HepG2 (cell line): ENCODE data around the gene GRAMD4. TPM values are rescaled to one million over a fixed set of nuclear protein-coding genes. Genes with fewer than 3 reads are reported as not detected.

ENCODE experiments used
- BATF2 ChIP-seq: sonication (generic); formaldehyde crosslinking; IDR thresholded peaks from 2 replicates; pipeline ENCODE4 v1.8.0; 2022; ENCODE audit warnings: mild to moderate bottlenecking, missing genetic modification reagents, moderate library complexity
- BCL6 ChIP-seq: IDR thresholded peaks from 2 replicates; pipeline ENCODE4 v1.6.1; 2016; ENCODE audit warnings: missing genetic modification reagents, missing compliant biosample characterization
- CSRNP1 ChIP-seq: sonication (generic); formaldehyde crosslinking; IDR thresholded peaks from 2 replicates; pipeline ENCODE4 v1.8.1; 2023; ENCODE audit warnings: mild to moderate bottlenecking, missing genetic modification reagents
- GTF2F1 ChIP-seq: fragments of 150-350 bp; IDR thresholded peaks from 2 replicates; pipeline ENCODE4 v1.6.1; 2014; ENCODE audit warnings: low read length
- HOXA9 ChIP-seq: sonication (generic); formaldehyde crosslinking; IDR thresholded peaks from 2 replicates; pipeline ENCODE4 v1.8.1; 2022; ENCODE audit warnings: missing genetic modification reagents, mild to moderate bottlenecking, moderate library complexity, borderline replicate concordance
- IRF9 ChIP-seq: sonication (generic); formaldehyde crosslinking; IDR thresholded peaks from 2 replicates; pipeline ENCODE4 v1.8.0; 2022; ENCODE audit warnings: missing genetic modification reagents, mild to moderate bottlenecking, borderline replicate concordance
- JARID2 ChIP-seq: sonication (generic); formaldehyde crosslinking; IDR thresholded peaks from 2 replicates; pipeline ENCODE4 v1.8.1; 2023; ENCODE audit warnings: missing genetic modification reagents, inconsistent platforms; ENCODE audit not compliant: insufficient replicate concordance
- MAX ChIP-seq: IDR thresholded peaks from 2 replicates; pipeline ENCODE4 v1.6.1; 2012; ENCODE audit warnings: inconsistent platforms
- MED1 ChIP-seq: sonication (generic); formaldehyde crosslinking; IDR thresholded peaks from 2 replicates; pipeline ENCODE4 v1.4.0; 2020; ENCODE audit warnings: missing genetic modification reagents
- MEIS1 ChIP-seq: sonication (generic); formaldehyde crosslinking; IDR thresholded peaks from 2 replicates; pipeline ENCODE4 v1.9.0; 2021; ENCODE audit warnings: mild to moderate bottlenecking, missing genetic modification reagents, moderate library complexity, borderline replicate concordance
- POLR2AphosphoS5 ChIP-seq: IDR thresholded peaks from 2 replicates; pipeline ENCODE4 v1.6.1; 2012; ENCODE audit warnings: low read depth, low read length
- RXRA ChIP-seq: sonication (generic); formaldehyde crosslinking; IDR thresholded peaks from 2 replicates; pipeline ENCODE4 v1.5.1; 2020; ENCODE audit warnings: missing genetic modification reagents
- SKI ChIP-seq: fragments of 450-650 bp; IDR thresholded peaks from one replicate; pipeline ENCODE4 v1.6.1; 2018; ENCODE audit warnings: mild to moderate bottlenecking; ENCODE audit not compliant: partially characterized antibody
- SMAD1 ChIP-seq: sonication (generic); formaldehyde crosslinking; IDR thresholded peaks from 2 replicates; pipeline ENCODE4 v1.4.0; 2020; ENCODE audit warnings: missing genetic modification reagents, low read depth, mild to moderate bottlenecking, borderline replicate concordance
- SRF ChIP-seq: IDR thresholded peaks from 2 replicates; pipeline ENCODE4 v1.6.1; 2011; ENCODE audit warnings: mild to moderate bottlenecking, low read depth, low read length, moderate library complexity
- THAP11 ChIP-seq: IDR thresholded peaks from 2 replicates; pipeline ENCODE4 v1.6.1; 2016; ENCODE audit warnings: missing biosample characterization, missing genetic modification reagents
- TRIM24 ChIP-seq: sonication (generic); formaldehyde crosslinking; IDR thresholded peaks from 2 replicates; pipeline ENCODE4 v1.8.0; 2022; ENCODE audit warnings: mild to moderate bottlenecking, missing genetic modification reagents
- ZFP36L1 ChIP-seq: sonication (generic); formaldehyde crosslinking; IDR thresholded peaks from 2 replicates; pipeline ENCODE4 v1.8.0; 2022; ENCODE audit warnings: mild to moderate bottlenecking, missing genetic modification reagents, moderate library complexity
- ZNF816 ChIP-seq: sonication (generic); formaldehyde crosslinking; IDR thresholded peaks from 2 replicates; pipeline ENCODE4 v1.8.0; 2022; ENCODE audit warnings: missing genetic modification reagents, mild to moderate bottlenecking, borderline replicate concordance
- polyA plus RNA-seq, 8 experiments: library from polyadenylated mRNA; depleted of rRNA in 3 of 8; stranded (reverse) in 7 of 8; unstranded in 1 of 8; fragments of >200 nt; fragmentation: Illumina TruSeq in 4 of 8; extraction: Trizol in 4 of 8; gene quantifications; 2 replicates each; pipeline versions ENCODE4 v1.2.1 to v1.2.3, GENCODE V29; 2011 to 2016; ENCODE audit warnings: low read depth in 4 of 8, missing spikeins in 1 of 8, mixed read lengths in 1 of 8; ENCODE audit not compliant: insufficient read depth in 1 of 8
- total RNA-seq, 5 experiments: library from RNA; depleted of rRNA; stranded (reverse); fragments of >200 nt; fragmentation: Illumina TruSeq; extraction: Trizol; gene quantifications; 2 replicates each; pipeline ENCODE4 v1.2.3, GENCODE V29; 2016; ENCODE audit warnings: low read depth in 1 of 5
- TF ChIP-seq, protein P1 (sequence below): sonication (generic); formaldehyde crosslinking; IDR thresholded peaks from 2 replicates; pipeline ENCODE4 v1.5.1; 2020; ENCODE audit warnings: missing genetic modification reagents, mild to moderate bottlenecking, borderline replicate concordance
- TF ChIP-seq, protein P2 (sequence below): sonication (generic); formaldehyde crosslinking; IDR thresholded peaks from 2 replicates; pipeline ENCODE4 v1.4.0; 2020; ENCODE audit warnings: missing genetic modification reagents; ENCODE audit errors: not compliant biosample characterization
- TF ChIP-seq, protein P3 (sequence below): IDR thresholded peaks from 2 replicates; pipeline ENCODE4 v1.6.1; 2018; ENCODE audit warnings: missing genetic modification reagents

Gene GRAMD4
- total and polyA plus RNA-seq, 2 of the 13 experiments (the other 11 are each of a cell fraction or from before 2014, with no cell fraction given): 15.2 to 15.7 TPM

- TF ChIP-seq ZFP36L1: no peak
- peak; percentile 84 for TF ChIP-seq RXRA (CRISPR knock-in tag)
- TF ChIP-seq SRF: no peak
- no peak for TF ChIP-seq CSRNP1 (CRISPR knock-in tag)
- TF ChIP-seq BCL6 (CRISPR knock-in tag): peak; percentile 66
- 0 out of 2 replicates have a peak, but pooled peaks have one; percentile 42 for TF ChIP-seq BATF2
- no peak for TF ChIP-seq IRF9 (CRISPR knock-in tag)
- TF ChIP-seq, protein P1, sequence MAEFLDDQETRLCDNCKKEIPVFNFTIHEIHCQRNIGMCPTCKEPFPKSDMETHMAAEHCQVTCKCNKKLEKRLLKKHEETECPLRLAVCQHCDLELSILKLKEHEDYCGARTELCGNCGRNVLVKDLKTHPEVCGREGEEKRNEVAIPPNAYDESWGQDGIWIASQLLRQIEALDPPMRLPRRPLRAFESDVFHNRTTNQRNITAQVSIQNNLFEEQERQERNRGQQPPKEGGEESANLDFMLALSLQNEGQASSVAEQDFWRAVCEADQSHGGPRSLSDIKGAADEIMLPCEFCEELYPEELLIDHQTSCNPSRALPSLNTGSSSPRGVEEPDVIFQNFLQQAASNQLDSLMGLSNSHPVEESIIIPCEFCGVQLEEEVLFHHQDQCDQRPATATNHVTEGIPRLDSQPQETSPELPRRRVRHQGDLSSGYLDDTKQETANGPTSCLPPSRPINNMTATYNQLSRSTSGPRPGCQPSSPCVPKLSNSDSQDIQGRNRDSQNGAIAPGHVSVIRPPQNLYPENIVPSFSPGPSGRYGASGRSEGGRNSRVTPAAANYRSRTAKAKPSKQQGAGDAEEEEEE (CRISPR knock-in tag): no peak
- peak; percentile 79 for TF ChIP-seq MED1
- TF ChIP-seq THAP11 (CRISPR knock-in tag): peak; percentile 54; the same call in 1 of the 2 replicates
- peak; percentile 22; the same call in 1 of the 2 replicates for TF ChIP-seq MEIS1 (CRISPR knock-in tag)
- TF ChIP-seq ZNF816 (CRISPR knock-in tag): no peak
- TF ChIP-seq, protein P2, sequence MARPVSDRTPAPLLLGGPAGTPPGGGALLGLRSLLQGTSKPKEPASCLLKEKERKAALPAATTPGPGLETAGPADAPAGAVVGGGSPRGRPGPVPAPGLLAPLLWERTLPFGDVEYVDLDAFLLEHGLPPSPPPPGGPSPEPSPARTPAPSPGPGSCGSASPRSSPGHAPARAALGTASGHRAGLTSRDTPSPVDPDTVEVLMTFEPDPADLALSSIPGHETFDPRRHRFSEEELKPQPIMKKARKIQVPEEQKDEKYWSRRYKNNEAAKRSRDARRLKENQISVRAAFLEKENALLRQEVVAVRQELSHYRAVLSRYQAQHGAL: no peak
- no peak for TF ChIP-seq SMAD1
- no peak for TF ChIP-seq POLR2AphosphoS5
- TF ChIP-seq SKI: peak; percentile 93
- peak; percentile 78; the same call in 1 of the 2 replicates for TF ChIP-seq TRIM24 (CRISPR knock-in tag)
- TF ChIP-seq, protein P3, sequence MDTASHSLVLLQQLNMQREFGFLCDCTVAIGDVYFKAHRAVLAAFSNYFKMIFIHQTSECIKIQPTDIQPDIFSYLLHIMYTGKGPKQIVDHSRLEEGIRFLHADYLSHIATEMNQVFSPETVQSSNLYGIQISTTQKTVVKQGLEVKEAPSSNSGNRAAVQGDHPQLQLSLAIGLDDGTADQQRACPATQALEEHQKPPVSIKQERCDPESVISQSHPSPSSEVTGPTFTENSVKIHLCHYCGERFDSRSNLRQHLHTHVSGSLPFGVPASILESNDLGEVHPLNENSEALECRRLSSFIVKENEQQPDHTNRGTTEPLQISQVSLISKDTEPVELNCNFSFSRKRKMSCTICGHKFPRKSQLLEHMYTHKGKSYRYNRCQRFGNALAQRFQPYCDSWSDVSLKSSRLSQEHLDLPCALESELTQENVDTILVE (CRISPR knock-in tag): no peak
- peak; percentile 69 for TF ChIP-seq MAX
- no peak for TF ChIP-seq JARID2
- 0 out of 2 replicates have a peak, but pooled peaks have one; percentile 40 for TF ChIP-seq HOXA9 (CRISPR knock-in tag)
- 0 out of 2 replicates have a peak, but pooled peaks have one; percentile 56 for TF ChIP-seq GTF2F1
These were observed 18.6 kb downstream of the GRAMD4 start (continued) for GRCh38 chr22:46638601-46639431.
